GM12891 (cell line): ENCODE results near the gene GOLGA6C.

ENCODE experiments used
- POLR2A ChIP-seq: IDR thresholded peaks from 2 replicates; pipeline ENCODE4 v1.6.1; 2011; ENCODE audit warnings: low read depth, low read length, control low read depth
- POLR2AphosphoS5 ChIP-seq: IDR thresholded peaks from 2 replicates; pipeline ENCODE4 v1.6.1; 2011; ENCODE audit warnings: low read depth, low read length, control low read depth
- TAF1 ChIP-seq: IDR thresholded peaks from 2 replicates; pipeline ENCODE4 v1.6.1; 2011; ENCODE audit warnings: low read depth, low read length, control low read depth

DNA sequence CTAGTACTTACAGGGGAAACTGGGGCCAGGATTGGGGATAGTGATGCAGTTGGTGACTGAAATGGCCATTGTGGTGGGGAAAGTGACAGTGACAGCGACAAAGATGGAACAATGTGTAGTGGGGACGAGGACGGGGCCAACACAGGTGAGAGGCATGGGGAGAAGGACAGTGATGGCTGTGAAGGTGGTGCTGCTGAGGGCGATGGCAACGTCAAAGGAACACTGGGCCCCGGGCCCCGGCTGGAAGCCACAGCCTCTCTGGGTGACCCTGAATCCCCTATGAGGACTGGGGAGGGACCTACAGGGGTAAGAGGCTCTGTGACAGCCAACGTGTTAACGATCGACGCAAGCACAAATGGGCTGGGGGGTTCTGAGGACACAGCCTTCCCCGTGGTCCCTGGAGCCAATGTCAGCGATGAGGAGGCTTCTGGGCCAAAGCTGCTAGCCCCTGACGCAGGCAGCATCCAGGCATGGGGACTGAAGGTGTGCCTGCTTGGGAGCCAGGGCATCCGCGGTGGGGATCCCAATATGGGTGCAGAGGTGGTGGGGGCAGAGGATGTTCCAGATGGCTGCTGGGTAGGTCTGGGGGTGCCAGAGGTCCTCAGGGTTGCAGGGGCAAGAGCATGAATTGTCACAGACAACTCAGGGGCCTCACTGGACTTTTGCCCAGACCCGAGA lies 25.2 kb upstream of the GOLGA6C start:
- TF ChIP-seq TAF1 (no peak), POLR2A (no peak), POLR2AphosphoS5 (no peak)
